Measurements from ENCODE around the gene RAB10. TPM values are rescaled to one million over a fixed set of nuclear protein-coding genes. Genes with fewer than 3 reads are reported as not detected.
A peak's percentile ranks its signal among the peaks of the same experiment; 100 is the strongest.
"Not testable (repeated sequence)": the region's sequence is repeated elsewhere in the genome, so short reads cannot be mapped to it uniquely, and the experiment has no call there.

The RAB10 gene
- total RNA-seq, 1 donor from 2014 or later: 130 TPM

- Mint-ChIP-seq H3K27ac (ENCODE audit: unreplicated experiment) (no peak overlapping the region), H3K4me3 (ENCODE audit: unreplicated experiment) (no peak overlapping the region), H3K27me3 (ENCODE audit: unreplicated experiment) (peaks cover 1% of the 10 kb centered on the region), H3K9me3 (ENCODE audit: unreplicated experiment) (no peaks in the 10 kb centered on the region), H3K4me1 (ENCODE audit: unreplicated experiment) (peaks cover 10% of the 10 kb centered on the region), H3K36me3 (ENCODE audit: low read depth, unreplicated experiment) (peaks cover 5% of the 10 kb centered on the region)
- no peak for DNase-seq (ENCODE audit: low spot score)
- TF ChIP-seq CTCF (IDR thresholded peaks at IDR 0.05; ENCODE audit: unreplicated experiment): no peak
Observed at GRCh38 chr2:26010943-26011342, 22.9 kb upstream of the RAB10 start.

- peak overlapping the region; percentile 57 for H3K27ac Mint-ChIP-seq (ENCODE audit: unreplicated experiment)
- TF ChIP-seq CTCF (IDR thresholded peaks at IDR 0.05; ENCODE audit: unreplicated experiment): no peak
- no peak for DNase-seq (ENCODE audit: low spot score)
- H3K9me3 Mint-ChIP-seq (ENCODE audit: unreplicated experiment): no peaks in the 10 kb centered on the region
- peaks cover 10% of the 10 kb centered on the region for H3K4me1 Mint-ChIP-seq (ENCODE audit: unreplicated experiment)
- peaks cover 1% of the 10 kb centered on the region for H3K27me3 Mint-ChIP-seq (ENCODE audit: unreplicated experiment)
- H3K4me3 Mint-ChIP-seq (ENCODE audit: unreplicated experiment): no peak overlapping the region
- H3K36me3 Mint-ChIP-seq (ENCODE audit: low read depth, unreplicated experiment): peaks cover 5% of the 10 kb centered on the region
Observed at GRCh38 chr2:26011609-26011989, 22.3 kb upstream of the RAB10 start.

GRCh38 chr2:26011990-26012856 lies 21.7 kb upstream of the RAB10 start:
- peaks cover 10% of the 10 kb centered on the region for H3K4me1 Mint-ChIP-seq (ENCODE audit: unreplicated experiment)
- DNase-seq (ENCODE audit: low spot score): no peak
- no peaks in the 10 kb centered on the region for H3K9me3 Mint-ChIP-seq (ENCODE audit: unreplicated experiment)
- peaks cover 5% of the 10 kb centered on the region for H3K36me3 Mint-ChIP-seq (ENCODE audit: low read depth, unreplicated experiment)
- no peak overlapping the region for H3K4me3 Mint-ChIP-seq (ENCODE audit: unreplicated experiment)
- H3K27me3 Mint-ChIP-seq (ENCODE audit: unreplicated experiment): peaks cover 1% of the 10 kb centered on the region
- H3K27ac Mint-ChIP-seq (ENCODE audit: unreplicated experiment): peak overlapping the region; percentile 57
- TF ChIP-seq CTCF (IDR thresholded peaks at IDR 0.05; ENCODE audit: unreplicated experiment): no peak

GRCh38 chr2:26013668-26014067 lies 20.2 kb upstream of the RAB10 start:
- Mint-ChIP-seq H3K4me3 (ENCODE audit: unreplicated experiment) (no peak overlapping the region), H3K36me3 (ENCODE audit: low read depth, unreplicated experiment) (peaks cover 5% of the 10 kb centered on the region), H3K9me3 (ENCODE audit: unreplicated experiment) (no peaks in the 10 kb centered on the region), H3K27me3 (ENCODE audit: unreplicated experiment) (peaks cover 3% of the 10 kb centered on the region), H3K27ac (ENCODE audit: unreplicated experiment) (no peak overlapping the region), H3K4me1 (ENCODE audit: unreplicated experiment) (peaks cover 10% of the 10 kb centered on the region)
- no peak for TF ChIP-seq CTCF (IDR thresholded peaks at IDR 0.05; ENCODE audit: unreplicated experiment)
- no peak for DNase-seq (ENCODE audit: low spot score)

GRCh38 chr2:26016012-26016705 lies 17.7 kb upstream of the RAB10 start:
- Mint-ChIP-seq H3K27ac (ENCODE audit: unreplicated experiment) (no peak overlapping the region), H3K4me3 (ENCODE audit: unreplicated experiment) (no peak overlapping the region), H3K9me3 (ENCODE audit: unreplicated experiment) (no peaks in the 10 kb centered on the region), H3K27me3 (ENCODE audit: unreplicated experiment) (peaks cover 4% of the 10 kb centered on the region), H3K4me1 (ENCODE audit: unreplicated experiment) (peaks cover 7% of the 10 kb centered on the region), H3K36me3 (ENCODE audit: low read depth, unreplicated experiment) (no peaks in the 10 kb centered on the region)
- no peak for TF ChIP-seq CTCF (IDR thresholded peaks at IDR 0.05; ENCODE audit: unreplicated experiment)
- DNase-seq (ENCODE audit: low spot score): no peak

- H3K36me3 Mint-ChIP-seq (ENCODE audit: low read depth, unreplicated experiment); DNase-seq (ENCODE audit: low spot score); H3K4me1 Mint-ChIP-seq (ENCODE audit: unreplicated experiment); H3K4me3 Mint-ChIP-seq (ENCODE audit: unreplicated experiment); H3K9me3 Mint-ChIP-seq (ENCODE audit: unreplicated experiment); H3K27ac Mint-ChIP-seq (ENCODE audit: unreplicated experiment); H3K27me3 Mint-ChIP-seq (ENCODE audit: unreplicated experiment): not testable (repeated sequence)
Observed at GRCh38 chr2:26016706-26017045, 17.2 kb upstream of the RAB10 start.

Measured in endothelial cell (in vitro differentiated cells).